ENCODE results near the gene SERHL2.
"Not testable (repeated sequence)": the region's sequence is repeated elsewhere in the genome, so short reads cannot be mapped to it uniquely, and the experiment has no call there.

SERHL2 gene

GRCh38 chr22:42610186-42610585 is 56.4 kb downstream of the SERHL2 start:
- H3K4me3 ChIP-seq (replicated peaks in 1 of 2; ENCODE audit: low read depth in 2 of 2, low read length in 2 of 2) = no peak overlapping the region
- no peak for TF ChIP-seq CTCF (IDR thresholded peaks at IDR 0.05; ENCODE audit: low read depth, low read length)
- DNase-seq (ENCODE audit: low read depth in 2 of 2) = peak; percentile 19 to 37

- H3K4me3 ChIP-seq (replicated peaks in 1 of 2; ENCODE audit: low read depth in 2 of 2, low read length in 2 of 2) = no peak overlapping the region
- DNase-seq (ENCODE audit: low read depth in 2 of 2) = peak in 1 of 2 donors; percentile 40
- no peak for TF ChIP-seq CTCF (IDR thresholded peaks at IDR 0.05; ENCODE audit: low read depth, low read length)
Measured at GRCh38 chr22:42611051-42611450, 57.3 kb downstream of the SERHL2 start.

GRCh38 chr22:42612336-42612735 is 58.6 kb downstream of the SERHL2 start:
- H3K4me3 ChIP-seq (replicated peaks in 1 of 2; ENCODE audit: low read depth in 2 of 2, low read length in 2 of 2) = no peak overlapping the region
- no peak for TF ChIP-seq CTCF (IDR thresholded peaks at IDR 0.05; ENCODE audit: low read depth, low read length)
- no peak for DNase-seq (ENCODE audit: low read depth in 2 of 2)

- no peak for TF ChIP-seq CTCF (IDR thresholded peaks at IDR 0.05; ENCODE audit: low read depth, low read length)
- peak overlapping the region; percentile 72 to 77 for H3K4me3 ChIP-seq (replicated peaks in 1 of 2; ENCODE audit: low read depth in 2 of 2, low read length in 2 of 2)
- DNase-seq (ENCODE audit: low read depth in 2 of 2) = peak; percentile 28 to 50
Measured at GRCh38 chr22:42613872-42614301, 60.1 kb downstream of the SERHL2 start.

GRCh38 chr22:42614312-42615091 is 60.7 kb downstream of the SERHL2 start, which contains the start of gene POLDIP3:
Gene POLDIP3, minus strand, starts transcription at chr22:42614883. Its CDS starts 26 bp downstream, at chr22:42614857.
- TF ChIP-seq CTCF (IDR thresholded peaks at IDR 0.05; ENCODE audit: low read depth, low read length) = peak; percentile 16

GRCh38 chr22:42615092-42615859 is 61.5 kb downstream of the SERHL2 start:
- peak; percentile 99 to 100 for DNase-seq (ENCODE audit: low read depth in 2 of 2)
- H3K4me3 ChIP-seq (replicated peaks in 1 of 2; ENCODE audit: low read depth in 2 of 2, low read length in 2 of 2) = no peak overlapping the region

More at GRCh38 chr22:42614312-42615091, 60.7 kb downstream of the SERHL2 start, which contains the start of gene POLDIP3:
- peak; percentile 99 for DNase-seq (ENCODE audit: low read depth in 2 of 2)
- peak within 1 kb of the TSS; percentile 72 to 77 for H3K4me3 ChIP-seq (replicated peaks in 1 of 2; ENCODE audit: low read depth in 2 of 2, low read length in 2 of 2)

DNA sequence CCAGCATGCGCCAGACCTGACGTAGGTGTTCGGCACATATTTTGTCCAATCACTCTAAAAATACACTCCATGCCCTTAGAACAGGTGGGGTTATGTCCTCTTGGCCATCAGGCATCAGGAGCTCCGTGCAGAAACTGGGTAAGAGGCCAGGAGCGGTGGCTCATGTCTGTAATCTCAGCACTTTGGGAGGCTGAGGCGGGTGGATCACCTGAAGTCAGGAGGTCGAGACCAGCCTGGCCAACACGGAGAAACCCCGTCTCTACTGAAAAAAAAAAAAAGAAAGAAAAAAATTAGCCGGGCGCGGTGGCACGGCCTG is 62.1 kb downstream of the SERHL2 start:
- not testable (repeated sequence) for H3K4me3 ChIP-seq (replicated peaks in 1 of 2; ENCODE audit: low read depth in 2 of 2, low read length in 2 of 2); DNase-seq (ENCODE audit: low read depth in 2 of 2)

More at GRCh38 chr22:42615092-42615859, 61.5 kb downstream of the SERHL2 start:
- TF ChIP-seq CTCF (IDR thresholded peaks at IDR 0.05; ENCODE audit: low read depth, low read length) = no peak

All from cardiac fibroblast (primary cell).